Keratinocyte (primary cell): ENCODE results near the gene MOK.

Experiments used
- EZH2 ChIP-seq: IDR thresholded peaks from one replicate; pipeline ENCODE4 v1.6.1; 2012; ENCODE audit warnings: inconsistent platforms, mild to moderate bottlenecking, low read length, moderate library complexity
- TF ChIP-seq, protein P1 (sequence below), 3 experiments: IDR thresholded peaks in 1 of 3; conservative IDR thresholded peaks in 1 of 3; optimal IDR thresholded peaks in 1 of 3; 2 replicates in 2 of 3; 3 replicates in 1 of 3; pipeline versions ENCODE3 to v1.5.1; 2011; ENCODE audit warnings: low read length in 3 of 3, mild to moderate bottlenecking in 3 of 3, moderate library complexity in 2 of 3, control low read depth in 1 of 3, inconsistent platforms in 1 of 3; ENCODE audit not compliant: insufficient read depth in 2 of 3; ENCODE audit errors: extremely low read depth in 1 of 3

DNA sequence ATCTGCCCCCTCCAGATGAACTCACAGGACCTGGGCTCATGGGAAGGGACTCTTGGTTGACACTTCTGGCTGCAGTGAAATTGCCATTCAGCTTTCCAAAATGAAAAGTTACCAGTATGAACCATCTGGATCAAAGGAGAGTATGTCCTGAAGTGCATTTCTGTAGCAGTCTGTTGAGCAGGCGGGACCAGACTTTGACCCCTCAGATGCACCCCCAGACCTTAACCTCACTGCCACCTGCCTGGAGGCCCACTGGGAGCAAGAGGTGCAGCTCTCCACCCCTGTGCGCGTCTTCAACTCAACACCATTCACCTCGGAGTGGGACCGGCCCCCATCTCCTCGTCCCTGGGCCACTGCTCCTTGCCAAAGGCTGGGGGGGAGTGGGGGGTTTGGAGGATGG lies 55.0 kb downstream of the MOK start:
- TF ChIP-seq, protein P1, sequence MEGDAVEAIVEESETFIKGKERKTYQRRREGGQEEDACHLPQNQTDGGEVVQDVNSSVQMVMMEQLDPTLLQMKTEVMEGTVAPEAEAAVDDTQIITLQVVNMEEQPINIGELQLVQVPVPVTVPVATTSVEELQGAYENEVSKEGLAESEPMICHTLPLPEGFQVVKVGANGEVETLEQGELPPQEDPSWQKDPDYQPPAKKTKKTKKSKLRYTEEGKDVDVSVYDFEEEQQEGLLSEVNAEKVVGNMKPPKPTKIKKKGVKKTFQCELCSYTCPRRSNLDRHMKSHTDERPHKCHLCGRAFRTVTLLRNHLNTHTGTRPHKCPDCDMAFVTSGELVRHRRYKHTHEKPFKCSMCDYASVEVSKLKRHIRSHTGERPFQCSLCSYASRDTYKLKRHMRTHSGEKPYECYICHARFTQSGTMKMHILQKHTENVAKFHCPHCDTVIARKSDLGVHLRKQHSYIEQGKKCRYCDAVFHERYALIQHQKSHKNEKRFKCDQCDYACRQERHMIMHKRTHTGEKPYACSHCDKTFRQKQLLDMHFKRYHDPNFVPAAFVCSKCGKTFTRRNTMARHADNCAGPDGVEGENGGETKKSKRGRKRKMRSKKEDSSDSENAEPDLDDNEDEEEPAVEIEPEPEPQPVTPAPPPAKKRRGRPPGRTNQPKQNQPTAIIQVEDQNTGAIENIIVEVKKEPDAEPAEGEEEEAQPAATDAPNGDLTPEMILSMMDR (optimal IDR thresholded peaks at IDR 0.05 in 1 of 3, IDR thresholded peaks at IDR 0.05 in 1 of 3, conservative IDR thresholded peaks at IDR 0.05 in 1 of 3; ENCODE audit: extremely low read depth in 1 of 3, insufficient read depth in 2 of 3, low read length in 3 of 3) = no peak
- TF ChIP-seq EZH2 = no peak
